ENCODE results near the gene EYS.

EYS gene

GRCh38 chr6:63824722-63825121 is 1882.3 kb downstream of the EYS start:
- no peak for TF ChIP-seq CTCF (conservative IDR thresholded peaks at IDR 0.05; ENCODE audit: low read depth, low read length)
- H3K9ac ChIP-seq = no peak overlapping the region
- H3K36me3 ChIP-seq (ENCODE audit: insufficient read depth) = no peaks in the 10 kb centered on the region
- H3K4me2 ChIP-seq = no peak overlapping the region
- no peak overlapping the region for H2AFZ ChIP-seq (ENCODE audit: low read depth)
- no peaks in the 10 kb centered on the region for H4K20me1 ChIP-seq (ENCODE audit: insufficient read depth)
- no peak overlapping the region for H3K27ac ChIP-seq
- no peak overlapping the region for H3K4me3 ChIP-seq (IDR thresholded peaks at IDR 0.05; ENCODE audit: insufficient read depth, low read depth, low read length)
- H3K27me3 ChIP-seq (ENCODE audit: insufficient read depth, low read depth) = no peaks in the 10 kb centered on the region
- no peaks in the 10 kb centered on the region for H3K4me1 ChIP-seq (ENCODE audit: low read depth, poor library complexity, severe bottlenecking)
- no peaks in the 10 kb centered on the region for H3K79me2 ChIP-seq (ENCODE audit: insufficient read depth, low read depth)

- Histone ChIP-seq H2AFZ (ENCODE audit: low read depth) (no peak overlapping the region; the same call in 1 of the 2 replicates), H3K4me2 (no peak overlapping the region), H4K20me1 (ENCODE audit: insufficient read depth) (no peaks in the 10 kb centered on the region), H3K36me3 (ENCODE audit: insufficient read depth) (no peaks in the 10 kb centered on the region), H3K27me3 (ENCODE audit: insufficient read depth, low read depth) (no peaks in the 10 kb centered on the region), H3K4me3 (IDR thresholded peaks at IDR 0.05; ENCODE audit: insufficient read depth, low read depth, low read length) (no peak overlapping the region), H3K9ac (no peak overlapping the region), H3K27ac (no peak overlapping the region), H3K79me2 (ENCODE audit: insufficient read depth, low read depth) (no peaks in the 10 kb centered on the region), H3K4me1 (ENCODE audit: low read depth, poor library complexity, severe bottlenecking) (no peaks in the 10 kb centered on the region)
- TF ChIP-seq CTCF (conservative IDR thresholded peaks at IDR 0.05; ENCODE audit: low read depth, low read length) = no peak
These were observed 1885.6 kb downstream of the EYS start for GRCh38 chr6:63821442-63821841.

- no peak for TF ChIP-seq CTCF (conservative IDR thresholded peaks at IDR 0.05; ENCODE audit: low read depth, low read length)
- H2AFZ ChIP-seq (ENCODE audit: low read depth) = no peak overlapping the region
- no peak overlapping the region for H3K9ac ChIP-seq
- H3K4me1 ChIP-seq (ENCODE audit: low read depth, poor library complexity, severe bottlenecking) = no peaks in the 10 kb centered on the region
- H3K79me2 ChIP-seq (ENCODE audit: insufficient read depth, low read depth) = no peaks in the 10 kb centered on the region
- H3K36me3 ChIP-seq (ENCODE audit: insufficient read depth) = no peaks in the 10 kb centered on the region
- H3K27ac ChIP-seq = no peak overlapping the region
- H3K4me3 ChIP-seq (IDR thresholded peaks at IDR 0.05; ENCODE audit: insufficient read depth, low read depth, low read length) = no peak overlapping the region
- H3K27me3 ChIP-seq (ENCODE audit: insufficient read depth, low read depth) = no peaks in the 10 kb centered on the region
- no peak overlapping the region for H3K4me2 ChIP-seq
- no peaks in the 10 kb centered on the region for H4K20me1 ChIP-seq (ENCODE audit: insufficient read depth)
These were observed 1887.2 kb downstream of the EYS start for GRCh38 chr6:63819831-63820230.

- no peak overlapping the region for H3K9ac ChIP-seq
- H3K79me2 ChIP-seq (ENCODE audit: insufficient read depth, low read depth) = no peaks in the 10 kb centered on the region
- no peaks in the 10 kb centered on the region for H3K4me1 ChIP-seq (ENCODE audit: low read depth, poor library complexity, severe bottlenecking)
- TF ChIP-seq CTCF (conservative IDR thresholded peaks at IDR 0.05; ENCODE audit: low read depth, low read length) = no peak
- H3K4me2 ChIP-seq = no peak overlapping the region
- no peaks in the 10 kb centered on the region for H3K27me3 ChIP-seq (ENCODE audit: insufficient read depth, low read depth)
- no peaks in the 10 kb centered on the region for H4K20me1 ChIP-seq (ENCODE audit: insufficient read depth)
- no peaks in the 10 kb centered on the region for H3K36me3 ChIP-seq (ENCODE audit: insufficient read depth)
- no peak overlapping the region for H3K4me3 ChIP-seq (IDR thresholded peaks at IDR 0.05; ENCODE audit: insufficient read depth, low read depth, low read length)
- H3K27ac ChIP-seq = no peak overlapping the region
- no peak overlapping the region for H2AFZ ChIP-seq (ENCODE audit: low read depth)
These were observed 1889.5 kb downstream of the EYS start for GRCh38 chr6:63817492-63818050.
